Endothelial cell of umbilical vein (primary cell): ENCODE data around the gene TAGLN2. TPM values are rescaled to one million over a fixed set of nuclear protein-coding genes. Genes with fewer than 3 reads are reported as not detected.

Experiments
- BruUV-seq: library from RNA; stranded (reverse); fragments of 400-500 nt; replicated peaks from 2 replicates; lab custom pipeline; 2021; lab: Mats Ljungman, UMichigan
- CTCF ChIA-PET: fragments of 300-600, 350-600 bp; sonication (Branson Sonifier 250); formaldehyde crosslinking; loops from one replicate; lab custom pipeline; 2021; ENCODE audit warnings: antibody characterized with exemption, inconsistent platforms; lab: Charles Lee
- POLR2A ChIA-PET: fragments of 300-600, 350-600 bp; sonication (Branson Sonifier 250); formaldehyde crosslinking; loops from one replicate; lab custom pipeline; 2021; ENCODE audit warnings: antibody characterized with exemption, inconsistent platforms; lab: Charles Lee
- DNase-seq: peaks from one replicate; pipeline ENCODE4 v3.0.0-alpha.2; 2011; ENCODE audit warnings: low read depth, low spot score
- FAIRE-seq: peaks from 2 replicates; lab custom pipeline; 2011; peaks lifted over from hg19 to GRCh38; lab: Jason Lieb, UNC
- H2AFZ ChIP-seq: 2 replicates; pipeline ENCODE4 v1.6.0; 2012; ENCODE audit warnings: low read depth, low read length, control low read depth, inconsistent platforms
- H3K27ac ChIP-seq: 2 replicates; pipeline ENCODE4 v1.5.1; 2011; ENCODE audit warnings: low read depth, mild to moderate bottlenecking, control low read depth, low read length, moderate library complexity; ENCODE audit not compliant: insufficient read depth
- H3K27me3 ChIP-seq, 2 experiments: 2 replicates each; pipeline versions ENCODE4 v1.6.0 to v1.6.1; 2011; ENCODE audit warnings: low read length in 2 of 2, mixed read lengths in 1 of 2; ENCODE audit not compliant: control insufficient read depth in 2 of 2, insufficient read depth in 2 of 2
- H3K36me3 ChIP-seq, 2 experiments: 2 replicates in 1 of 2; 3 replicates in 1 of 2; pipeline ENCODE4 v1.5.1; 2011; ENCODE audit warnings: low read length in 2 of 2, mild to moderate bottlenecking in 1 of 2, moderate library complexity in 1 of 2; ENCODE audit not compliant: control insufficient read depth in 2 of 2, insufficient read depth in 2 of 2; ENCODE audit errors: extremely low read depth in 1 of 2
- H3K4me1 ChIP-seq: 3 replicates; pipeline ENCODE4 v1.5.1; 2011; ENCODE audit warnings: mild to moderate bottlenecking, low read length; ENCODE audit not compliant: control insufficient read depth, insufficient read depth; ENCODE audit errors: extremely low read depth
- H3K4me2 ChIP-seq: 2 replicates; pipeline ENCODE4 v1.6.1; 2011; ENCODE audit warnings: low read length, control low read depth, mixed read lengths; ENCODE audit not compliant: insufficient read depth
- H3K4me3 ChIP-seq, 3 experiments: fragments of 200-600 bp in 1 of 3; sonication (generic), shearing (Covaris generic) in 1 of 3; replicated peaks in 1 of 3; 2 replicates each; pipeline ENCODE4 v1.5.1; 2011 to 2016; ENCODE audit warnings: control low read depth in 3 of 3, low read length in 3 of 3, mild to moderate bottlenecking in 2 of 3, inconsistent platforms in 1 of 3, low read depth in 1 of 3, moderate library complexity in 1 of 3; ENCODE audit not compliant: insufficient read depth in 1 of 3
- H3K79me2 ChIP-seq: 2 replicates; pipeline ENCODE4 v1.6.0; 2012; ENCODE audit warnings: low read length, inconsistent platforms; ENCODE audit not compliant: control insufficient read depth, insufficient read depth
- H3K9ac ChIP-seq: replicated peaks from 2 replicates; pipeline ENCODE3; 2011; ENCODE audit warnings: low read length, control low read depth; ENCODE audit not compliant: insufficient read depth; ENCODE audit errors: extremely low read depth
- H3K9me1 ChIP-seq: replicated peaks from 3 replicates; pipeline ENCODE4 v1.6.0; 2011; ENCODE audit warnings: mild to moderate bottlenecking, low read length; ENCODE audit not compliant: control insufficient read depth, insufficient read depth; ENCODE audit errors: extremely low read depth
- H3K9me3 ChIP-seq: replicated peaks from 2 replicates; pipeline ENCODE4 v1.5.1; 2012; ENCODE audit warnings: low read length, inconsistent platforms; ENCODE audit not compliant: control insufficient read depth, insufficient read depth
- H4K20me1 ChIP-seq: replicated peaks from 2 replicates; pipeline ENCODE3; 2011; ENCODE audit warnings: mild to moderate bottlenecking, low read length; ENCODE audit not compliant: control insufficient read depth, insufficient read depth; ENCODE audit errors: extremely low read depth
- MYC ChIP-seq: IDR thresholded peaks from one replicate; pipeline ENCODE4 v1.6.1; 2011; ENCODE audit warnings: mild to moderate bottlenecking, low read depth, low read length
- POLR2AphosphoS5 ChIP-seq: IDR thresholded peaks from 2 replicates; pipeline ENCODE4 v1.6.1; 2012; ENCODE audit warnings: low read depth, mild to moderate bottlenecking, control low read depth, low read length, moderate library complexity; ENCODE audit not compliant: insufficient read depth
- dilution Hi-C: fragments of 300-500 bp; cut with MboI; formaldehyde crosslinking; loops from one replicate; pipeline ENCODE4 v1.15.0; 2019; ENCODE audit warnings: low sequenced_read_pairs; ENCODE audit not compliant: extremely low pct_ligation_motif_present
- intact Hi-C: fragments of 100-400 bp; cut with micrococcal nuclease; formaldehyde crosslinking; loops from one replicate; pipeline ENCODE4 v1.10.0; 2022
- polyA plus RNA-seq, 4 experiments: library from polyadenylated mRNA; depleted of rRNA in 3 of 4; stranded (reverse) in 3 of 4; unstranded in 1 of 4; fragments of >200 nt; gene quantifications; 2 replicates each; pipeline versions ENCODE4 v1.2.1 to v1.2.3, GENCODE V29; 2011 to 2012; ENCODE audit warnings: missing spikeins in 1 of 4
- total RNA-seq: library from RNA; stranded (reverse); gene quantifications from 2 replicates; pipeline ENCODE4 v1.2.3, GENCODE V29; 2021
- TF ChIP-seq, protein P1 (sequence below), 2 donors: IDR thresholded peaks; 1 replicate in 1 of 2; 2 replicates in 1 of 2; pipeline ENCODE4 v1.5.1; 2011; ENCODE audit warnings: low read length in 2 of 2, mild to moderate bottlenecking in 2 of 2, moderate library complexity in 2 of 2, control low read depth in 1 of 2, inconsistent platforms in 1 of 2, low read depth in 1 of 2; ENCODE audit not compliant: insufficient read depth in 1 of 2; ENCODE audit errors: extremely low read depth in 1 of 2
- TF ChIP-seq, protein P2 (sequence below): IDR thresholded peaks from 2 replicates; pipeline ENCODE4 v1.6.1; 2011; ENCODE audit not compliant: insufficient read depth, insufficient read length

TAGLN2 gene
- total and polyA plus RNA-seq, 2 donors (not counting 3 experiments of a cell fraction or from before 2014, with no cell fraction given), result 646 to 1,279 TPM

DNA sequence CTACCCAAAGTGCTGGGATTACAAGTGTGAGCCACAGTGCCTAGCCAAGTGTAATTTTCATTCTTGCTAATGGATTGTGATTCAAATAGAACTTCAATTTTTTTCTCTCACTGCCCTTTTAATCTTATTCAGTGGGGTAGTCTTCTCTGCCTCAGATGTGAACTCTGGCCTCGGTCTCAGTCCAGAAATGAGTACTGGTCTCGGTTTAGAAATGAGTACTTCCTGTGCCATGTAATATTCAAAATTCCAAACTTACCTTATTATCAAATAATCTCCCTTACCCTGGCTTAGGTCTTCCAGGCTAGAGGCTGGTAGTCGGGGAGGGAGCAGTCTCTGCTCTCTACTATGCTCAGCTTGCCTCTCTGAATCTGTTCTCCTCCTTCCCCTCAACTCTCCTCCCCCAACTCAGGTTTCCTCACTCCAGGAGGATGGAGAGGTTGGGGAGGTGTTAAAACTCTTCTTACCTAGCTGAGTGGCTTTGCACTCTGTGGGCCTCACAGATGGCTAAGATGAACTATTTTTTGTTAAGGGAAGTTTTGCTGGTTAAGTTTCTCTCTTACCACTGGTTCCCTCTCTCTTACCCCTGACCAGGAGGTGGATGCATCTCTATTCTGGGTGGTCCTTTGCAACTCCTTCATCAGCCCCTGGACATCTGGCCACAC is 33.5 kb upstream of the TAGLN2 start:
- Histone ChIP-seq H4K20me1 (no peaks in the 10 kb centered on the region), H3K4me3 (no peak overlapping the region), H3K9me1 (no peaks in the 10 kb centered on the region), H3K36me3 (no peaks in the 10 kb centered on the region), H3K9me3 (no peaks in the 10 kb centered on the region), H3K27ac (no peak overlapping the region), H3K79me2 (no peaks in the 10 kb centered on the region), H3K27me3 (peaks cover 3 to 8% of the 10 kb centered on the region in 2 experiments), H3K4me2 (no peak overlapping the region), H3K4me1 (no peaks in the 10 kb centered on the region), H2AFZ (no peak overlapping the region), H3K9ac (no peak overlapping the region)
- FAIRE-seq (no peak), DNase-seq (no peak)
- dilution Hi-C loops (no loop called here), intact Hi-C loops (no loop called here)
- ChIA-PET CTCF (interaction anchor here (1.8 kb wide), 2 partner anchors 47 to 49 kb away, joined by 8 read pairs; no protein-coding TSS in a partner anchor), POLR2A (no interaction called here)
- TF ChIP-seq, protein P1, sequence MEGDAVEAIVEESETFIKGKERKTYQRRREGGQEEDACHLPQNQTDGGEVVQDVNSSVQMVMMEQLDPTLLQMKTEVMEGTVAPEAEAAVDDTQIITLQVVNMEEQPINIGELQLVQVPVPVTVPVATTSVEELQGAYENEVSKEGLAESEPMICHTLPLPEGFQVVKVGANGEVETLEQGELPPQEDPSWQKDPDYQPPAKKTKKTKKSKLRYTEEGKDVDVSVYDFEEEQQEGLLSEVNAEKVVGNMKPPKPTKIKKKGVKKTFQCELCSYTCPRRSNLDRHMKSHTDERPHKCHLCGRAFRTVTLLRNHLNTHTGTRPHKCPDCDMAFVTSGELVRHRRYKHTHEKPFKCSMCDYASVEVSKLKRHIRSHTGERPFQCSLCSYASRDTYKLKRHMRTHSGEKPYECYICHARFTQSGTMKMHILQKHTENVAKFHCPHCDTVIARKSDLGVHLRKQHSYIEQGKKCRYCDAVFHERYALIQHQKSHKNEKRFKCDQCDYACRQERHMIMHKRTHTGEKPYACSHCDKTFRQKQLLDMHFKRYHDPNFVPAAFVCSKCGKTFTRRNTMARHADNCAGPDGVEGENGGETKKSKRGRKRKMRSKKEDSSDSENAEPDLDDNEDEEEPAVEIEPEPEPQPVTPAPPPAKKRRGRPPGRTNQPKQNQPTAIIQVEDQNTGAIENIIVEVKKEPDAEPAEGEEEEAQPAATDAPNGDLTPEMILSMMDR (IDR thresholded peaks at IDR 0.05; ENCODE audit: extremely low read depth in 1 of 2, insufficient read depth in 1 of 2, low read depth in 1 of 2, low read length in 2 of 2), result no peak
- TF ChIP-seq, protein P2, sequence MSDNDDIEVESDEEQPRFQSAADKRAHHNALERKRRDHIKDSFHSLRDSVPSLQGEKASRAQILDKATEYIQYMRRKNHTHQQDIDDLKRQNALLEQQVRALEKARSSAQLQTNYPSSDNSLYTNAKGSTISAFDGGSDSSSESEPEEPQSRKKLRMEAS, result no peak
- no peak for TF ChIP-seq MYC
- no peak for TF ChIP-seq POLR2AphosphoS5
- no TSS peak for BruUV-seq
